GM19193 (cell line): ENCODE measurements around the gene ASPRV1.

Experiments
- POLR2A ChIP-seq: IDR thresholded peaks from 4 replicates; pipeline ENCODE4 v1.6.1; 2011; ENCODE audit not compliant: insufficient read depth, insufficient read length; ENCODE audit errors: extremely low read depth

Gene ASPRV1

DNA sequence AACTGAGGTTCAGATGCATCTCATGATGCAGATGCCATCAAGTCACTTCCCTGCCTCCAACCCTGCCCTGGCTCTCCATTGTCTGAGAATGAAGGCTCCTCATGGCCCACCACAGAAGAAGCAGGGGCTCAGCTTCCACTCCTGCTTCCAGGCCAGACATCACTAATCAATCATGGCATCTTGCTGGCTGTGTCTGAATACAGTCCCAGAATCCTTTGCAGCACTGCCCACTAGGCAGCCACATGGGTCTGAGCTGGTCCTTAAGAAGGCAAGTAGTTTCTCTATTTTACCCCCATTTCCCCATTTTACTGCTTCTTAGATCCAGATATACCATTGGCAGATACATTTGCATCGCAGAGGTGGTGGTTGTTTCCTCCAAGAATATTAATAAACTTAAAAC, 7.3 kb downstream of the ASPRV1 start:
- TF ChIP-seq POLR2A, result no peak

DNA sequence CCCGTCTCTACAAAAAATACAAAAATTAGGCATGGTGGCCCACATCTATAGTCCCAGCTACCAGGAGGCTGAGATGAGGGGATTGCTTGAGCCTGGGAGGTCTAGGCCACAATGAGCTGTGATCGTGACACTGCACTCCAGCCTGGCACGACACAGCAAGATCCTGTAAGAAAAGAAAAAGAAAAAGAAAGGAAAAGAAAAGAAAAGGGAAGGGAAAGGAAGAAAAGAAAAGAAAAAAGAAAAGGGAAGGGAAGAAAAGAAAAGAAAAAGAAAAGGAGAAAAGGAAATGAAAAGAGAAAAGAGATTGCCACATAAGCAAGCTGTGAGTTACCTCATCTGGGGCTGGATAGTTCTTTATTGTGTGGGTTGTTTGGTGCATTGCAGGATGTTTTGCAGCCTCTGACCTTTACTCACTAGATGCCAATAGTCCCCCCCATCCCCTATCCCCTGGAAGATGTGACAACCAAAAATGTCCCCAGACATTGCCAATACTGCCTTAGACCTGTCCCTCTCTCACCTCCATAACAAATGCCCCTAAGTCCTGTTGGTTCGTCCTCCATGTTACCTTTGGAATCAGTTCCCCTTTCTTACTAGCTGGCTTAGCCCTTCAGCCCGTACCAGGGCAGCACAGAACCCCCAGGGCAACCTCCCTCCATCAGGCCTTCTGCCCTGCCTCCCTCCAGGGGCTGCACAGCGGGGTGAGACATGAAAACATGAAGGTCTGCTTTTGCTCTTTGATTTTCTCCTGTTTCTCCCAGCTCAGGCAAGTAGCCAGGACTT, 8.9 kb downstream of the ASPRV1 start:
- TF ChIP-seq POLR2A, result no peak

DNA sequence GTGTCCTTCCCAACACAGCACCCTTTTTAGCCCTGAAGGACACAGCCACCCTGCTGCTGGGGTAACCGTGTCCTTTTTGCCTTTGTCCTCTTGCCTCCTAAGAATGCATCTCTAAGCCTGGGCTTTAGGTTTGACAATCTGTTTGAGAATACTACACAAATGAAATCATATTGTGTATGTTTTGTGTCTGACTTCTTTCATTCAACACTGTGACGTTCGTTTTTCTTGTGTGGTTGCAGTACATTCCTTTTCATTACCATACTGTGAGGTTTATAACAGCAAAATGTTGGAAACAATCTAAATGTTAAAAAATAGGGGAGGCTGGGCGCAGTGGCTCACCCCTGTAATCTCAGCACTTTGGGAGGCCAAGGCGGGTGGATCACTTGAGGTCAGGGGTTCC, 11.2 kb downstream of the ASPRV1 start:
- TF ChIP-seq POLR2A, result no peak

DNA sequence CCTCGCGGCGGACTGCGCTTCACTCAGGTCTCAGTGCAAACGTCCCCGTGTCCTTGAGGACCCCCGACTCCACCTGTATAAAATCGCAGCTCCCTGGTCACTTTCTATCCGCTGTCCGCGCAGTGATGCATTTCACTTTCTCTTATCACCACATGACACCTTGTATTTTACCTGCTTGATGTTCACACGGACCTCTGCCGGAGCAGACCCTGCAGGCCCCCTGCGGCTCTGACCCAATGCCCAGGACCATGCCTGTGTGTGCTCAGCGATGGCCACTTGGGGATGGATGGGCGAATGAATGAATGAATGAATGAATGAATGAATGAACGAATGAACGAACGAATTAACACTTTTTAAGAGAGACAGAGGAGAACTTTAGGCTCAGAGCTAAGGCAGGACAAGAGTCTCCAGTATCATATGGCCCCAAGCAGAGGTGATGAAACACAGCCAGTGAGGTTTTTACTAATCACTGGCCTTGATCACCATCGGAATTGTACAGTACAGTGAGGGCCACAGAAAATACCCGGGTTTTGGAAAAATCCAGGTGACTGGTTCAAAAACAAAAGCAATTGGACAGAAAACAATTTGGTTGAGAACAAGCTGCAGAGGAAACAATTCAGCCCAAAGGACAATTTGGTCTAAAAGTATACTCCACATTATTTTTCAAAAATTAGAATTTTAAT, 12.3 kb downstream of the ASPRV1 start:
- no peak for TF ChIP-seq POLR2A

DNA sequence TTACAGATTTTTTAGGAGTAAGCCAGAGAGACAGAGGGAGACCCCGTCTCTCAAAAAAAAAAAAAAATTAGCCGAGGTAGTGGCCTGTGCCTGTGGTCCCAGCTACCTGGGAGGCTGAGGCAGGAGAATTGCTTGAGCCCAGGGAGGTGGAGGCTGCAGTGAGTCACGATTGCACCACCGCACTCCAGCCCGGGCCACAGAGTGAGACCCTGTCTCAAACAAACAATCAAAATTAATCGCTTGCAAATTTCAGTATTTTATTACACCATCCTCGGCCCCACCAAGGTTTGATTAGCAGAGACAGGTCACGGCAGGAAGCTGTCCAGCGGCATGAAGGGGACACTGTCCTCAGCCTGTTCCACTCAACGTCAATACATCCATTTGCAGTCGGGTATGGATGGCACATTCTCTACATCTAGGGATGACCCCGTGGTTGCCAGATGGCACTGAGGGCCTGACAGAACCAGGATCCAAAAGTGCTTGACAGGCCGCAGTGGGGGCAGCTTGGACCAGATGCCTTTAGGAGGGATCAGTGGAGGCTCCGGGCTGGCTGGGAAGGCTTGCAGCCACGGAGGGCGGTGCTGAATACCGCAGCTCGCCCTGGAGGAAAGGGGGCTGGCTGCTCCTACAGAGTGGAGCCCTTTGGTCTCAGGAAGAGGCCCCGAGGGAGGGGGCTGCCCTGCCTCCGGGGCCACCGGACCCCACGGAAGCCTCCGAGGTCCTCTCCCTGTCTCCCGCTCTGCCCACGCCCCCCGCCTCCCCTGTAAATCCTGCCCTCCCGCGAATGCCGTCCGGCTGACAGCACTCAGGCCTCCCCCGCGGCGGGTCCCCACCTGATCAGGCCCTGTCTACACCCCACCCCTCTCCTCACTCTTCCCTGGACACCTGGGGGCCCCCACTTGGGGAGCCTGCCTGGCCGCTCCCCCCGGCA, 13.1 kb downstream of the ASPRV1 start:
- TF ChIP-seq POLR2A, result no peak

DNA sequence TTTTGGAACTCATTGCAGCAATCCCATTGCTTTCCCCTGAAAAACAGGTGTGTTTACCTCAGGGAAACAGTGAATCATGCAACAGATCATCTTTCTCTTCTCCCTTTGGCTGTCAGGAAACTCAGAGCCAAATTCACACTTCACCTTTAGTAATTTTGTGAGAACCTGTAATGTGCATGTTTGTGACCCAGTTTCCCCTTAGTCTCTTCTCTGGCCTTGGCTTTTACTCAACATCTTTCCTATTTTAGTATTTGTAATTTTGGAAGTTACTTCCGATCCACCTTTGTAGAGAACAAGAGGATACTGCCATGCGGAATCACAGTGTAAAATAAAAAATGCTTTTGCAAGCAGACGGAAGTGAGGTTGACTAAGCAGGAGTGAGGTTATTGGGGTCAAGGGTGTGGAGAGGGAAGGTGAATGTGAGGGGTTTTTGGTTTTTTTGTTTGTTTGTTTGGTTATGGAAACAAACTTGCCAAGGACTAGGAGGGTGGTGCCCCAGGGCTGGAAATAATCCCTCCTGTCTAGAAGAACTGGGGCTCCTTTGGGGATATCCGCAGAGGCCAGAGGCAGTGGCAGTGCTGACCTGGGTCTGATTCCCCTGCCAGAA, 14.0 kb downstream of the ASPRV1 start:
- TF ChIP-seq POLR2A, result no peak

DNA sequence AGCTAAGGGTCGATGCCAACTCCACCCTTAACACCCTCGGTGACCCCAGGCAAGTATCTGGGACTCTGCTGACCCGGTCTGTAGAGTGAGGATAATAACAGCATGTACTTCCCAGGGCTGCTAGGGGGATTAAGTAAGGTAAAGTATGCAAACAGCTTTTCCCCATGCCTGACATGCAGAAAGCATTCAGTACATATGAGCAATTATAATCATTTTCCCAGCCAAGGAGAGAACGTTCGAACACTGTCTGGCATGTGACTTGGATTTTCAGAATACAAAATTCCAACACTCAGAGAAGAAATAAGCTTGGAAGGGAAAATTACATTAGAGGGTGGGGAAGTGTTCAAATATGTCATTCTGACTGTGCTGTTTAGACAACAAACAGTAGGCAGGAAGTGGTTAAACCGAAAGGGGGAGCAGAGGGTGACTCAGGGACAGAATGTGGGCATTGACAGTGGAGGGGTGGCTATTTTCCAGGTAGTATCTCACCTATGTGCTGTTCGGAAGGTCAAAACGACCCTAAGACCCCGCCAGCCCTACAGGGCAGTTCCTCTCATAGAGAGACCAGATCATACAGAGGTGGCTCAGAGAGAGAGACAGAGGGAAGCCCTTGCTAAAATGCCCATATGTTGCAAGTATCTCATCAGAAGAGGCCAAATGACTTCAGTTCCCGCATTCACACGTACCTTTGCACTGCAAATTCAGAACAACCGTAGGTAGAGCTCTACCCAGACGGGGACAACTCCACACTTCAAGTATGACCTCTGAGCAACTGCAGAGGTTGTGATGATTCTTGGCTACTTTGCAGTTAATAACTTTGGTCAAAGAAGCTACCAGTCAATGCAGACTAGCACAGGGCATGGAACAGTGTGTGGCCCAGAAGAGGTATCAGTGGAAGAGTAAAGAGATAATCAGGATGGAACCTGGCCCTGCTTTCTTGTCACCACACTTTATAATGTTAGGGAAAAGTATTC, 14.8 kb downstream of the ASPRV1 start:
- TF ChIP-seq POLR2A, result no peak

DNA sequence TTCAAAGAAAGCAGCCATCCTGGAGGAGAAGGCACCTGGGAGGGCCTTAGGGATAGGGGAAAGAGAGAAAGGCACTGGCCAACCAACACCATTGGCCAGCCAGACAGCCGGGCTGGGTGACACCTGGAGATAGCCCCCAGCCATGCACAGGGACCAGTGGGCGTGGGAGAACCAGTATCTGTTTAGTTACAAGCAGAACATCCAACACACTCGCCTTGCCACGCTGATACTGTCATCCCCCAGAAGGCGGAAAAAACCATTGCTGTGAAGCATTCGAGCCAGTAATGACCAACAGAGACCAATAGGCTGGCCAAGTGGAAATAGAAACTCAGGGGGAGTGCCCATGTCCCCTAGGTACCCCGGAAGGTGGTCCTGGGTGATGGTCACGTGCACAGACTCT, 15.5 kb downstream of the ASPRV1 start:
- TF ChIP-seq POLR2A, result no peak

DNA sequence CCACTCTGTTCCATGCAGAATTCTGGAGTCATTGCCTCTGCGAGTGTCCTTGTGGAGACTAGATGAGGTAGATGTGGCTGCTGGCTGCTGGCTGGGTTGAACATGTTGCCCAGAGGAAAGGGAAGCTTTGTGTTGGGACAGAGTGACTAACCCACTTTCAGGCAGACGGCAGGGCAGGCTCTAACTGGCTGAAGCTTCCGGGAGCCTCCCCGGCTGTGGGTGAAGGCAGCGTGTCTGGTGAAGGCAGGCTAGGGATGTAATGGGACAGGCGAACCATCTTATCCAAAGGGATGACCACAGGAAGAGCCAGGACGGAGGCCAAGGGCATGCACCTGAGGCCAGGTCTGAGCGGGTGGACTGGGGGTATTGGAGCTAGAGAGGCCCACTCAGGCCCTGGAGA, 16.0 kb downstream of the ASPRV1 start:
- no peak for TF ChIP-seq POLR2A

DNA sequence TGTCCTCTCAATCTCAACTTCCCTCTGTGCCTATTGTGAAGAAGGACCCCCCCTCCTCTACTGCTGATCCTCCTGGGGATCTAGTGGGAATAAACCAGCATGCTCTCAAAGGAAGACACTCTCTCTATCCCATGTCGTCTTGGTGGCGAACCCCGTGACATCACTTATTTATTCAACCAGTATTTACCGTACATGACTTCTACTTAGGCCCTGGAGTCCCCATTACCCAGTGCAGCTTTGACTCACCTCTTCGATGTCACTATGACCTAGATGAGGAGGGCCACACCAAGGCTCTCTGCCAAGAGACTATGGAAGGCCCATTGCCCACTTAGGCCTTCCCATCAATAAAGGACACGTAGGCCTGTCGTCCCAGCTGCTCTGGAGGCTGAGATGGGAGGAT, 16.7 kb downstream of the ASPRV1 start:
- TF ChIP-seq POLR2A, result no peak

DNA sequence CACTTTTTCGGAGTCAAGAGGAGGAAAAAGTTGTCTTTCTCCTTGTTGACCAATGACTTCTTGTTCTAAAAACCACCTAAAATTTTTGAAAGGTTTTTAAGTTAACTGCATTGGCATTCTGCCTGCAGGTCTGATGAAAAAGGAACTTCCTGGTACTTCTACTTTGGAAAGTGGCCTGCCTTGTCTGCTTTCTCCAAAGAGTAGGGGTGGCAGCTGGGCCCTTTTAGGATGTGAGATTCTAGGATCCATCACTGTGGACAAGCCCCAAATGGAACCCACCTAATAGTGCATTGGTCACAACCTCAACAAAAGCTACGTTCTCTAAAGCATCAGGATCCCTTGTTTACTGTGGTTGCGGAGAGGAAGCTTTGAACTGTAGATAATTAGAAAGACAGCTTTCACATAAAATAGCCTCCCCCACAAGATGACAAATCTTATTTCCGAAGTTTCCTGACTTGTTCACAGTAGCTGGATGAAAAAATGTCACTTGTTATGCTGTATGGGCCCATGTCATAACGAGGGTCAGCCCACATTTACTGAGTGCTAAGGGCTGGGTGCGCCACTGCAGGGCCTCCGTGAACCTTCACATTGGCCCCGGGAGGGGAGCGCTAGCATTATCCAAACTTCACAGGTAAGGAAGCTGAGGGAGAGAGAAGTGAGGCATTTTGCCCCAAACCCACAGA, 17.4 kb downstream of the ASPRV1 start:
- TF ChIP-seq POLR2A, result no peak

DNA sequence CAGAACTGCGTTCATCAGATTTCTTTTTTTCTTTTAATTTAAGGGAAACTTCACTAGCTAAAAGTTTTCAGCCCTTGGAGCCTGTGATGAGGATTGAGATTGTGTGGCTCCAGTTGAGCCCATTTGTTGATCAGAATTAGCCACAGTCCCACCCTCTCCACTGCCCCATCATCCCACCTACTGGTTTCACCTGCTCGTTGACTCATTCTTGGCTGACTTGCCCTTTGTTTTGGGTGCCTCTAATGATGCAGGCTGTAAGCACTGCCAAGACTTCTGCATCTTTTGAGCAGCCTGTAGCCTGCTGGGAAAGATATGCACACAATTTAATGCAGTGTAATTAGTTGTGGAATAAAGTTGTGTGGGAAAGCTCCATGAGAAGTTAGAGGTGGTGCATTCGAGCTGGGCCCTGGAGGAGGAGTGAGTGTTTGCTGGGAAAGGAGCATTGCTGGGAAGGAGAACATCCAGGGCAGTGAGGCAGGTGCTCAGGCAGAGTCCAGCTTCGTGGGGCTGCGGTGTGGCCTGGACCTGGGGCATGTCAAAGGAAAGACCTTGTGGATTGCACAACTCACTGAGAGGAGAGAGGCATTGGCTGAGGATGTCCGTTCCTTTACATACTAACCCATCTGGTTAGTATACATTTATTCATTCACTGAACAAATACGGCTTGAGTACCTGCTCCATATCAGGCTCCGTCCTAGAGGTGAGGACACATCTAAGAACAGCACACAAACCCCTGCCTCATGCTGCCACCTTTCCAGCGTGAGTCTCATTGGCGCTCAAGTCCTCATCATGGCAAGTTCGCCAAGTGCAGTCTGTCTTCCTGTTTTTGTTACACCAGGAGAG, 18.2 kb downstream of the ASPRV1 start:
- TF ChIP-seq POLR2A, result no peak
